Ishikawa (cell line): ENCODE measurements around the gene TSPAN12.

ENCODE experiments used
- CEBPB ChIP-seq: IDR thresholded peaks from 2 replicates; pipeline ENCODE4 v1.6.1; 2012
- CREB1 ChIP-seq: IDR thresholded peaks from 2 replicates; pipeline ENCODE4 v1.6.1; 2012; ENCODE audit warnings: low read depth
- EGR1 ChIP-seq: IDR thresholded peaks from 2 replicates; pipeline ENCODE4 v1.6.1; 2012
- EP300 ChIP-seq: IDR thresholded peaks from 2 replicates; pipeline ENCODE4 v1.6.1; 2012; ENCODE audit warnings: borderline replicate concordance
- FOXM1 ChIP-seq: IDR thresholded peaks from 2 replicates; pipeline ENCODE4 v1.6.1; 2012; ENCODE audit warnings: low read depth, borderline replicate concordance
- MAX ChIP-seq: IDR thresholded peaks from 2 replicates; pipeline ENCODE4 v1.6.1; 2012
- NFIC ChIP-seq: IDR thresholded peaks from 2 replicates; pipeline ENCODE4 v1.6.1; 2012
- RAD21 ChIP-seq: IDR thresholded peaks from 2 replicates; pipeline ENCODE4 v1.6.1; 2012; ENCODE audit warnings: low read depth
- REST ChIP-seq: IDR thresholded peaks from 2 replicates; pipeline ENCODE4 v1.6.1; 2012; ENCODE audit warnings: low read depth, mild to moderate bottlenecking
- TAF1 ChIP-seq: IDR thresholded peaks from 2 replicates; pipeline ENCODE4 v1.6.1; 2012; ENCODE audit warnings: low read depth, mild to moderate bottlenecking
- TCF12 ChIP-seq: IDR thresholded peaks from 2 replicates; pipeline ENCODE4 v1.6.1; 2012; ENCODE audit warnings: low read depth
- TEAD4 ChIP-seq: IDR thresholded peaks from 2 replicates; pipeline ENCODE4 v1.6.1; 2012
- USF1 ChIP-seq: IDR thresholded peaks from 2 replicates; pipeline ENCODE4 v1.6.1; 2012
- YY1 ChIP-seq: IDR thresholded peaks from 2 replicates; pipeline ENCODE4 v1.6.1; 2012; ENCODE audit warnings: low read depth
- ZBTB7A ChIP-seq: IDR thresholded peaks from 2 replicates; pipeline ENCODE4 v1.6.1; 2012; ENCODE audit warnings: low read depth

Gene TSPAN12

GRCh38 chr7:120780938-120781337 lies 77.0 kb downstream of the TSPAN12 start:
- TF ChIP-seq ZBTB7A: no peak
- TF ChIP-seq REST: no peak
- no peak for TF ChIP-seq EGR1
- no peak for TF ChIP-seq NFIC
- TF ChIP-seq EP300: no peak
- no peak for TF ChIP-seq USF1
- no peak for TF ChIP-seq CEBPB
- TF ChIP-seq YY1: no peak
- TF ChIP-seq RAD21: no peak
- TF ChIP-seq TAF1: no peak
- TF ChIP-seq FOXM1: no peak
- no peak for TF ChIP-seq TCF12
- TF ChIP-seq MAX: no peak
- TF ChIP-seq TEAD4: no peak
- TF ChIP-seq CREB1: no peak

- TF ChIP-seq REST (no peak), CEBPB (no peak), RAD21 (no peak), TEAD4 (no peak), EP300 (no peak), NFIC (no peak), TCF12 (no peak), TAF1 (no peak), CREB1 (no peak), USF1 (no peak)
Measured at GRCh38 chr7:120775755-120776154, 82.2 kb downstream of the TSPAN12 start.

GRCh38 chr7:120774481-120774880 lies 83.5 kb downstream of the TSPAN12 start:
- no peak for TF ChIP-seq FOXM1
- TF ChIP-seq ZBTB7A: no peak
- no peak for TF ChIP-seq TCF12
- TF ChIP-seq CEBPB: no peak
- TF ChIP-seq YY1: no peak
- no peak for TF ChIP-seq EP300

- no peak for TF ChIP-seq MAX
- no peak for TF ChIP-seq TAF1
- no peak for TF ChIP-seq CREB1
- no peak for TF ChIP-seq EGR1
- no peak for TF ChIP-seq REST
- no peak for TF ChIP-seq TEAD4
- TF ChIP-seq FOXM1: no peak
- TF ChIP-seq CEBPB: no peak
- TF ChIP-seq TCF12: no peak
- no peak for TF ChIP-seq ZBTB7A
- TF ChIP-seq RAD21: no peak
- TF ChIP-seq YY1: no peak
Measured at GRCh38 chr7:120770206-120770605, 87.7 kb downstream of the TSPAN12 start.

- TF ChIP-seq TCF12 (no peak), MAX (no peak), NFIC (no peak), CEBPB (no peak), RAD21 (no peak), YY1 (no peak), EGR1 (no peak), REST (no peak)
Measured at GRCh38 chr7:120760851-120761250, 97.1 kb downstream of the TSPAN12 start.
